Measurements from ENCODE around the gene TMEM25. TPM values are rescaled to one million over a fixed set of nuclear protein-coding genes. Genes with fewer than 3 reads are reported as not detected.
"Not testable (repeated sequence)": the region's sequence is repeated elsewhere in the genome, so short reads cannot be mapped to it uniquely, and the experiment has no call there.

The TMEM25 gene
- total and polyA plus RNA-seq, 8 donors = 15.4 to 33.2 (median 22.7) TPM

DNA sequence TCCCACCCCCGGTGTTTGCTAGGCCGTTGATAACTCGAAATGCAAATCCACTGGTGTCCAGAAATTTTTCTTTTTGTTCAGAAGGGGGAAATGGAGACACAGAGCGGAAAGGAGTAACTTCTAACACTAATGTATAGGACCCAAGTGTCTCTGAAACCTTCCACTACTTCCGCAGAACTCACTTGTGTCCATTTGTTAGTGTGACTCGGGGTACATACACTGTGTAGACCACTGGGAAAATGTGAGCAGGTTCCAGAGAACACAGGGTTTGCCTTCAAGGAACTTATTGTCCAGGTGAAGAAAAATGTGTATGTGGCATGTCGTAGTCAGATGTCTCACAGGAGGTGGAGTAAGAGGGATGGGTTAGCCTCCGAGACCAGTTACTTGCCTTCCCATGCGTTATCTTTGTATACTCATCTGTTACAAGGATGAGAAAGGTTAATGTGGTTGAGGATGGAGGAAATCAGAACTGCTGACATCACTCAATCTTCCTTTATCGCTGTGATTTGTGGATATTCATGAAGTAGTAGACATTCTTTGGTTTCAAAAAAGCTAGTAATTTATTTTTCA lies 42.1 kb downstream of the TMEM25 start:
- Histone ChIP-seq H3K36me3 (peaks cover 0 to 6% of the 10 kb centered on the region in 2 donors), H3K27ac (peak overlapping the region; percentile 97 to 99), H3K27me3 (no peaks in the 10 kb centered on the region), H3K9me3 (no peaks in the 10 kb centered on the region), H3K4me1 (peaks cover 22 to 41% of the 10 kb centered on the region in 2 donors), H3K4me3 (peak overlapping the region; percentile 98 to 100)
- ATAC-seq (peak; percentile 47), DNase-seq (no peak)
- intact Hi-C loops (cut with DNase I) = no loop called here
- TF ChIP-seq, protein P1, sequence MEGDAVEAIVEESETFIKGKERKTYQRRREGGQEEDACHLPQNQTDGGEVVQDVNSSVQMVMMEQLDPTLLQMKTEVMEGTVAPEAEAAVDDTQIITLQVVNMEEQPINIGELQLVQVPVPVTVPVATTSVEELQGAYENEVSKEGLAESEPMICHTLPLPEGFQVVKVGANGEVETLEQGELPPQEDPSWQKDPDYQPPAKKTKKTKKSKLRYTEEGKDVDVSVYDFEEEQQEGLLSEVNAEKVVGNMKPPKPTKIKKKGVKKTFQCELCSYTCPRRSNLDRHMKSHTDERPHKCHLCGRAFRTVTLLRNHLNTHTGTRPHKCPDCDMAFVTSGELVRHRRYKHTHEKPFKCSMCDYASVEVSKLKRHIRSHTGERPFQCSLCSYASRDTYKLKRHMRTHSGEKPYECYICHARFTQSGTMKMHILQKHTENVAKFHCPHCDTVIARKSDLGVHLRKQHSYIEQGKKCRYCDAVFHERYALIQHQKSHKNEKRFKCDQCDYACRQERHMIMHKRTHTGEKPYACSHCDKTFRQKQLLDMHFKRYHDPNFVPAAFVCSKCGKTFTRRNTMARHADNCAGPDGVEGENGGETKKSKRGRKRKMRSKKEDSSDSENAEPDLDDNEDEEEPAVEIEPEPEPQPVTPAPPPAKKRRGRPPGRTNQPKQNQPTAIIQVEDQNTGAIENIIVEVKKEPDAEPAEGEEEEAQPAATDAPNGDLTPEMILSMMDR (IDR thresholded peaks at IDR 0.05) = no peak

DNA sequence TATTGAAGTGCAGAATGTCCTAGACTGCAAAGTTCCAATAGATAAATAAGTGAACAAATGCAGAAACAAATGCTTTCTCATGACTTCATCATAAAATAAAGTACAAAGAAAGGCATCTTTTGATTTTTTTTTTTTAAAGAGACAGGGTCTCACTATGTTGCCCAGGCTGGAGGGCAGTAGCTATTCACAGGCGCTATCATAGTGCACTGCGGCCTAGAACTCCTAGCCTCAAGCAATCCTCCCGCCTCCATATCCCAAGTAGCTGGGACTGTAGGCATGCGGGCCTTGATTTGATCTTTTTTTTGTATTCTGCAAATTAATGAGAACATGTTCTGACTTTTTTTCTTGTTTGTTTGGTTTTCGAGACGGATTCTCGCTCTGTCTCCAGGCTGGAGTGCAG lies 43.6 kb downstream of the TMEM25 start:
- intact Hi-C loops (cut with DNase I) = no loop called here
- no peaks in the 10 kb centered on the region for H3K27me3 ChIP-seq
- no peaks in the 10 kb centered on the region for H3K9me3 ChIP-seq
- H3K4me1 ChIP-seq = peaks cover 22 to 50% of the 10 kb centered on the region in 2 donors
- peak overlapping the region in 1 of 2 donors; percentile 98 for H3K4me3 ChIP-seq
- ATAC-seq (no peak), DNase-seq (no peak)
- TF ChIP-seq, protein P1 (IDR thresholded peaks at IDR 0.05) = no peak
- no peak overlapping the region for H3K27ac ChIP-seq
- H3K36me3 ChIP-seq = peaks cover 0 to 6% of the 10 kb centered on the region in 2 donors

DNA sequence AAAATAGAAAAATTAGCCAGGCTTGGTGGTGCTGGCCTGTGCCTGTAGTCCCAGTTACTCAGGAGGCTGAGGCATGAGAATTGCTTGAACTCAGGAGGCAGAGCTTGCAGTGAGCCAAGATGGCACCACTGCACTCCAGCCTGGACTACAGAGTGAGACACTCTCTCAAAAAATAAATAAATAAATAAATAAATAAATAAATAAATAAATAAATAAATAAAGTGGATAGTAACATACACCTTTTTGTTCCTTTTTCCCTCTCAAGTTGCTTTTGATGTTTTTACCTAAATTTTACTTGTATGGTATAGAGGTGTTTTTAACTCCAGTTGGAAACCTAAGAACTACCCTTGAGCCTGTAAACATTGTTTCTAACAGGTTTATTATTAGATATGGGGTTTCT lies 47.0 kb downstream of the TMEM25 start:
- H3K4me3 ChIP-seq; H3K27ac ChIP-seq; ATAC-seq; H3K9me3 ChIP-seq; DNase-seq; H3K27me3 ChIP-seq; intact Hi-C loops (cut with DNase I): not testable (repeated sequence)
- Histone ChIP-seq H3K4me1 (peaks cover 22 to 52% of the 10 kb centered on the region in 2 donors), H3K36me3 (peaks cover 0 to 23% of the 10 kb centered on the region in 2 donors)

DNA sequence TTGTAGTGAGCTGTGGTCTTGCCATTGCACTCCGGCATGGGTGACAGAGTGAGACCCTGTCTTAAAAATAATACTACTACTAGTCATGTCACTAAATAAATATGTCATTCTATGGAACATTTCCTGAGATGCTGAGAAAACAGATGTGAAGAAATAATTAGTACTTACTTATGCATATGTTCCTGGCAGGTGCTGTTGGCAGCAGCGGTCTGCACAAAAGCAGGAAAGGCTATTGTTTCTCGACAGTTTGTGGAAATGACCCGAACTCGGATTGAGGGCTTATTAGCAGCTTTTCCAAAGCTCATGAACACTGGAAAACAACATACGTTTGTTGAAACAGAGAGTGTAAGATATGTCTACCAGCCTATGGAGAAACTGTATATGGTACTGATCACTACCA lies 50.1 kb downstream of the TMEM25 start:
- ATAC-seq (no peak), DNase-seq (no peak)
- intact Hi-C loops (cut with DNase I) = no loop called here
- Histone ChIP-seq H3K4me3 (no peak overlapping the region), H3K4me1 (peaks cover 5 to 22% of the 10 kb centered on the region in 2 donors), H3K27me3 (no peaks in the 10 kb centered on the region), H3K27ac (no peak overlapping the region), H3K36me3 (peaks cover 4 to 54% of the 10 kb centered on the region in 2 donors), H3K9me3 (no peaks in the 10 kb centered on the region)
- TF ChIP-seq, protein P1 (IDR thresholded peaks at IDR 0.05) = no peak

Other genes with a start within 250 kb of the TMEM25 start
- 10 to 100 TPM in 1 of 2 donors, 1 to 10 TPM in 1; 3.6 to 10.5 TPM for gene CD3E, start 226.5 kb upstream of the TMEM25 start, total RNA-seq
- gene CD3E, start 226.5 kb upstream of the TMEM25 start, polyA plus RNA-seq (ENCODE audit: insufficient read length in 6 of 6) = 1 to 10 TPM in 5 of 6 donors, under 1 TPM in 1; 0.95 to 3.3 (median 1.7) TPM
- gene CD3D, start 188.5 kb upstream of the TMEM25 start, total RNA-seq = 1 to 10 TPM; 3.3 to 7.0 TPM
- 1 to 10 TPM in 5 of 6 donors, under 1 TPM in 1; 0.54 to 1.7 (median 1.5) TPM for gene CD3D, start 188.5 kb upstream of the TMEM25 start, polyA plus RNA-seq (ENCODE audit: insufficient read length in 6 of 6)
- gene CD3G, start 186.8 kb upstream of the TMEM25 start, total RNA-seq = 1 to 10 TPM in 1 of 2 donors, under 1 TPM in 1; 0.85 to 3.8 TPM
- gene CD3G, start 186.8 kb upstream of the TMEM25 start, polyA plus RNA-seq (ENCODE audit: insufficient read length in 6 of 6) = 1 to 10 TPM in 3 of 6 donors, under 1 TPM in 3; 0.43 to 1.3 (median 0.99) TPM
- 10 to 100 TPM; 40.8 to 45.3 TPM for gene UBE4A, start 171.6 kb upstream of the TMEM25 start, total RNA-seq
- 10 to 100 TPM; 40.3 to 47.7 (median 44.0) TPM for gene UBE4A, start 171.6 kb upstream of the TMEM25 start, polyA plus RNA-seq (ENCODE audit: insufficient read length in 6 of 6)
- gene ATP5MG, start 129.6 kb upstream of the TMEM25 start, total RNA-seq = 100 to 1,000 TPM; 151 to 155 TPM
- 100 to 1,000 TPM; 369 to 408 (median 392) TPM for gene ATP5MG, start 129.6 kb upstream of the TMEM25 start, polyA plus RNA-seq (ENCODE audit: insufficient read length in 6 of 6)
- gene KMT2A, start 94.7 kb upstream of the TMEM25 start, total RNA-seq = 10 to 100 TPM; 45.8 to 52.9 TPM
- 10 to 100 TPM; 52.5 to 61.7 (median 55.2) TPM for gene KMT2A, start 94.7 kb upstream of the TMEM25 start, polyA plus RNA-seq (ENCODE audit: insufficient read length in 6 of 6)
- under 1 TPM in 1 of 2 donors, not detected in 1; 0.82 TPM for gene TTC36, start 3.7 kb upstream of the TMEM25 start, total RNA-seq
- gene TTC36, start 3.7 kb upstream of the TMEM25 start, polyA plus RNA-seq (ENCODE audit: insufficient read length in 6 of 6) = 1 to 10 TPM in 2 of 6 donors, under 1 TPM in 4; 0.73 to 1.3 (median 0.87) TPM
- gene IFT46, start 34.7 kb downstream of the TMEM25 start, total RNA-seq = 10 to 100 TPM; 15.6 to 19.1 TPM
- 10 to 100 TPM; 39.2 to 48.3 (median 44.6) TPM for gene IFT46, start 34.7 kb downstream of the TMEM25 start, polyA plus RNA-seq (ENCODE audit: insufficient read length in 6 of 6)
- gene ARCN1, start 41.2 kb downstream of the TMEM25 start, total RNA-seq = 100 to 1,000 TPM; 141 to 163 TPM
- gene ARCN1, start 41.2 kb downstream of the TMEM25 start, polyA plus RNA-seq (ENCODE audit: insufficient read length in 6 of 6) = 100 to 1,000 TPM; 150 to 171 (median 168) TPM
- gene PHLDB1, start 76.4 kb downstream of the TMEM25 start, total RNA-seq = 100 to 1,000 TPM in 1 of 2 donors, 10 to 100 TPM in 1; 76.5 to 120 TPM
- 100 to 1,000 TPM in 2 of 6 donors, 10 to 100 TPM in 4; 82.0 to 105 (median 91.7) TPM for gene PHLDB1, start 76.4 kb downstream of the TMEM25 start, polyA plus RNA-seq (ENCODE audit: insufficient read length in 6 of 6)
- gene TREH, start 148.5 kb downstream of the TMEM25 start, total RNA-seq = not detected
- gene TREH, start 148.5 kb downstream of the TMEM25 start, polyA plus RNA-seq (ENCODE audit: insufficient read length in 6 of 6) = under 1 TPM in 5 of 6 donors, not detected in 1; 0.20 to 0.42 (median 0.24) TPM